Ascending aorta (tissue), 2 donors: ENCODE results near the gene DVL1. TPM values are rescaled to one million over a fixed set of nuclear protein-coding genes. Genes with fewer than 3 reads are reported as not detected.
A peak's percentile ranks its signal among the peaks of the same experiment; 100 is the strongest.

Experiments
- DNase-seq, 2 donors: peaks; one replicate each; pipeline ENCODE4 v3.0.0-alpha.2; 2019; ENCODE audit warnings: low spot score in 2 of 2
- H3K27ac ChIP-seq, 2 donors: fragments of 200-600 bp; sonication (generic); one replicate each; pipeline ENCODE4 v1.5.1; 2016 to 2017; ENCODE audit warnings: mild to moderate bottlenecking in 1 of 2
- H3K27me3 ChIP-seq: fragments of 200-600 bp; sonication (generic); one replicate; pipeline ENCODE4 v1.5.1; 2017
- H3K36me3 ChIP-seq, 2 donors: fragments of 200-600 bp; sonication (generic); one replicate each; pipeline ENCODE4 v1.5.1; 2016
- H3K4me1 ChIP-seq, 2 donors: fragments of 200-600 bp; sonication (generic); one replicate each; pipeline ENCODE4 v1.5.1; 2016 to 2017; ENCODE audit warnings: mild to moderate bottlenecking in 1 of 2
- H3K4me3 ChIP-seq, 2 donors: fragments of 200-600 bp; sonication (generic); one replicate each; pipeline ENCODE4 v1.5.1; 2016 to 2017; ENCODE audit warnings: mild to moderate bottlenecking in 1 of 2
- H3K9me3 ChIP-seq, 2 donors: fragments of 200-600 bp; sonication (generic); one replicate each; pipeline ENCODE4 v1.5.1; 2016
- intact Hi-C: fragments of 100-400 bp; cut with DNase I; formaldehyde crosslinking; loops from one replicate; pipeline ENCODE4 v1.15.1; 2023
- total RNA-seq: library from RNA; depleted of rRNA; stranded (reverse); fragments of >200 nt; gene quantifications from one replicate; pipeline ENCODE4 v1.1.0, GENCODE V29; 2016
- TF ChIP-seq, protein P1 (sequence below), 3 experiments: fragments of 200-600 bp in 2 of 3; fragments of 450-650 bp in 1 of 3; sonication (generic) in 2 of 3; IDR thresholded peaks; one replicate each; pipeline ENCODE4 v1.5.1; 2016 to 2019; ENCODE audit warnings: antibody characterized with exemption in 3 of 3, mild to moderate bottlenecking in 1 of 3, moderate library complexity in 1 of 3

The DVL1 gene
- total RNA-seq: 66.7 TPM

- Histone ChIP-seq H3K27ac (peak within 1 kb of the TSS; percentile 69 to 79), H3K9me3 (no peaks in the 10 kb centered on the region), H3K4me1 (peaks cover 7 to 54% of the 10 kb centered on the region in 2 donors), H3K36me3 (peaks cover 10 to 15% of the 10 kb centered on the region in 2 donors), H3K27me3 (no peaks in the 10 kb centered on the region), H3K4me3 (peak within 1 kb of the TSS; percentile 91 to 93)
- intact Hi-C loops: loop anchor here (1.0 to 2.0 kb wide), 4 partner anchors 25 to 57 kb away; partner anchors contain the start of genes AURKAIP1, CPTP, INTS11 and MRPL20
- TF ChIP-seq, protein P1, sequence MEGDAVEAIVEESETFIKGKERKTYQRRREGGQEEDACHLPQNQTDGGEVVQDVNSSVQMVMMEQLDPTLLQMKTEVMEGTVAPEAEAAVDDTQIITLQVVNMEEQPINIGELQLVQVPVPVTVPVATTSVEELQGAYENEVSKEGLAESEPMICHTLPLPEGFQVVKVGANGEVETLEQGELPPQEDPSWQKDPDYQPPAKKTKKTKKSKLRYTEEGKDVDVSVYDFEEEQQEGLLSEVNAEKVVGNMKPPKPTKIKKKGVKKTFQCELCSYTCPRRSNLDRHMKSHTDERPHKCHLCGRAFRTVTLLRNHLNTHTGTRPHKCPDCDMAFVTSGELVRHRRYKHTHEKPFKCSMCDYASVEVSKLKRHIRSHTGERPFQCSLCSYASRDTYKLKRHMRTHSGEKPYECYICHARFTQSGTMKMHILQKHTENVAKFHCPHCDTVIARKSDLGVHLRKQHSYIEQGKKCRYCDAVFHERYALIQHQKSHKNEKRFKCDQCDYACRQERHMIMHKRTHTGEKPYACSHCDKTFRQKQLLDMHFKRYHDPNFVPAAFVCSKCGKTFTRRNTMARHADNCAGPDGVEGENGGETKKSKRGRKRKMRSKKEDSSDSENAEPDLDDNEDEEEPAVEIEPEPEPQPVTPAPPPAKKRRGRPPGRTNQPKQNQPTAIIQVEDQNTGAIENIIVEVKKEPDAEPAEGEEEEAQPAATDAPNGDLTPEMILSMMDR (IDR thresholded peaks at IDR 0.05): peak; percentile 52 to 75 (median 68)
- DNase-seq: peak in 1 of 2 donors; percentile 83
These were observed at the start of gene DVL1 for GRCh38 chr1:1349256-1350012. Gene DVL1 (minus strand): TSS chr1:1349418. CDS start chr1:1349065, 353 bp downstream.

DNA sequence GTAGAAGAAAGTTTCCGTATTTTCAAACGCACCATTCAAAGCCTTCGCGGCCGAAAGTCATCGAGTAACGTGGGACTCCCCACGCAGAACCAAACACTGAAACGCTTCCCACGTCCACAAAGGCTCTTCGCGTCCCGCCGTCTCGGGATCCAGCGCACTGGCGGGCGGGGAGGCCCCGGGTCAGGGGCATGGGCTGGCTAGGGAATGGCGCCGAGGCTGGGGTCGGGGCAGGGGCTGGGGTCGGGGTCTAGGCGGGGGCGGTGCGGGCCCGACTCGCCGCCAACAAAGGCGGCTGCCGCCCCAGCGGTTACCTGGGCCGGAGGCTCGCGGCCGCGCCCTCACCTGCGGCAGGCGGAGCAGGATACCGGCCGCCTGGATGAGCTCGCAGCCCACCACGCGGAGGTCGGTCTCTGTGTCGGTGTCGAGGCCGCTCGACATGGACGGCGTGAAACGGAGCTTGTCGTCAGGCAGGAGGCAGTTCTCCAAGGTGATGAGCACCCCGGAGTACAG, 49.5 kb upstream of the DVL1 start:
- peak overlapping the region; percentile 81 to 92 for H3K4me3 ChIP-seq
- DNase-seq: no peak
- no peaks in the 10 kb centered on the region for H3K9me3 ChIP-seq
- intact Hi-C loops: loop anchor here (1.0 kb wide), 3 partner anchors 9 to 74 kb away; partner anchors contain the start of genes AURKAIP1, CPTP, INTS11 and MRPL20
- H3K4me1 ChIP-seq: peaks cover 10 to 24% of the 10 kb centered on the region in 2 donors
- peaks cover 44 to 68% of the 10 kb centered on the region in 2 donors for H3K36me3 ChIP-seq
- TF ChIP-seq, protein P1 (IDR thresholded peaks at IDR 0.05): no peak
- no peaks in the 10 kb centered on the region for H3K27me3 ChIP-seq
- H3K27ac ChIP-seq: peak overlapping the region; percentile 75 to 80

DNA sequence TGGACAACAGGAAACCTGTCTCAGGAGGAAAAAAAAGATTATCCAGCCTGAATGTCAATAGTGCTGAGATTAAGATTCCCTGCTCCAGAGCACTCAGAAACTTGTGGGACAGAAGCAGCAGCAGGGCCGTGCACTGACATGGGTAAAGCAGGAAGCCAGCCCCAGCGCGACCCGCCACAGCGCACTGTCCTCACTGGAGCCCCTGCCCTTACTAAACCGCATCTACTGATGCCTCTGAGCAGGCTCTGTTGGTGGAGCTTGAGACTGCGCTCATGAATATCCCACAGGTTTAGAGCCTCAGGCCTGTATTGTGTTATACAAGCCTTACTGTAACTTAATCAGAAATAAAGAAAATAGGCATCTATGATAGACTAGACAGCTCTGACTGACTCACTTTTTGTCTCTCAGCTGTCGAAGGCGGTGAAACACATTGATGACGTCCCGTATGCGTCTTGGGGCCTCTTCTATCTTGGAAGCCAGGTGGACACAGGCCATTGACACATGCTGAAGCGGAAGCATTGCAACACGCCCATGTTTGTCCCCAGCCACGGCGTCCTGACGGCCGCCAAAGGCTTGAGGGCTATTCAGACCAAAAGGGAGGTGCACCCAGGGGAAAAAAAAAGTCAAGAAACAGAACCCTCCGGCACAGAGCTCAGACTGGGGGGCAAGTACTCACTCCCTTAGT, 48.8 kb upstream of the DVL1 start:
- intact Hi-C loops: no loop called here
- peaks cover 51 to 68% of the 10 kb centered on the region in 2 donors for H3K36me3 ChIP-seq
- no peaks in the 10 kb centered on the region for H3K9me3 ChIP-seq
- H3K4me3 ChIP-seq: peak overlapping the region; percentile 81 to 92
- peaks cover 10 to 24% of the 10 kb centered on the region in 2 donors for H3K4me1 ChIP-seq
- TF ChIP-seq, protein P1 (IDR thresholded peaks at IDR 0.05): no peak
- no peaks in the 10 kb centered on the region for H3K27me3 ChIP-seq
- no peak for DNase-seq
- H3K27ac ChIP-seq: peak overlapping the region in 1 of 2 donors; percentile 80

GRCh38 chr1:1395166-1395565, 45.9 kb upstream of the DVL1 start:
- intact Hi-C loops: no loop called here
- H3K9me3 ChIP-seq: no peaks in the 10 kb centered on the region
- peaks cover 9 to 16% of the 10 kb centered on the region in 2 donors for H3K4me1 ChIP-seq
- H3K36me3 ChIP-seq: peaks cover 59 to 72% of the 10 kb centered on the region in 2 donors
- H3K27ac ChIP-seq: no peak overlapping the region
- no peak overlapping the region for H3K4me3 ChIP-seq
- DNase-seq: no peak
- TF ChIP-seq, protein P1 (IDR thresholded peaks at IDR 0.05): no peak
- no peaks in the 10 kb centered on the region for H3K27me3 ChIP-seq

GRCh38 chr1:1394116-1394515, 44.9 kb upstream of the DVL1 start:
- TF ChIP-seq, protein P1 (IDR thresholded peaks at IDR 0.05): no peak
- Histone ChIP-seq H3K27ac (no peak overlapping the region), H3K9me3 (no peaks in the 10 kb centered on the region), H3K4me1 (peaks cover 6 to 13% of the 10 kb centered on the region in 2 donors), H3K27me3 (no peaks in the 10 kb centered on the region), H3K36me3 (peaks cover 69 to 82% of the 10 kb centered on the region in 2 donors), H3K4me3 (no peak overlapping the region)
- intact Hi-C loops: no loop called here
- no peak for DNase-seq
